Measurements from ENCODE around the gene SLC16A4.

Gene SLC16A4

GRCh38 chr1:110430901-110431300 is 40.1 kb upstream of the SLC16A4 start:
- Histone ChIP-seq H3K4me3 (ENCODE audit: low read depth in 1 of 2, low read length in 2 of 2) (no peak overlapping the region), H3K9me3 (ENCODE audit: insufficient read depth, low read length, severe bottlenecking) (no peaks in the 10 kb centered on the region), H3K4me1 (ENCODE audit: insufficient read depth, low read length) (no peaks in the 10 kb centered on the region), H3K79me2 (ENCODE audit: insufficient read depth, low read length) (no peaks in the 10 kb centered on the region), H3K4me2 (ENCODE audit: insufficient read depth, low read length) (no peak overlapping the region), H4K20me1 (ENCODE audit: insufficient read depth, low read length) (no peaks in the 10 kb centered on the region), H3K27me3 (ENCODE audit: insufficient read depth, low read length, poor library complexity) (peaks cover 34% of the 10 kb centered on the region), H3K36me3 (ENCODE audit: insufficient read depth, low read length) (no peaks in the 10 kb centered on the region), H2AFZ (ENCODE audit: low read depth, low read length) (no peak overlapping the region), H3K9ac (ENCODE audit: low read depth, low read length) (no peak overlapping the region), H3K27ac (ENCODE audit: low read length) (no peak overlapping the region)
- DNase-seq (no peak), ATAC-seq (ENCODE audit: insufficient read depth, low read depth) (no peak)
- TF ChIP-seq EZH2 (IDR thresholded peaks at IDR 0.05; ENCODE audit: borderline replicate concordance, low read depth, low read length, severe bottlenecking) = no peak
- TF ChIP-seq CTCF (IDR thresholded peaks at IDR 0.05; ENCODE audit: borderline replicate concordance, extremely low read depth, low read length, poor library complexity, severe bottlenecking) = no peak

DNA sequence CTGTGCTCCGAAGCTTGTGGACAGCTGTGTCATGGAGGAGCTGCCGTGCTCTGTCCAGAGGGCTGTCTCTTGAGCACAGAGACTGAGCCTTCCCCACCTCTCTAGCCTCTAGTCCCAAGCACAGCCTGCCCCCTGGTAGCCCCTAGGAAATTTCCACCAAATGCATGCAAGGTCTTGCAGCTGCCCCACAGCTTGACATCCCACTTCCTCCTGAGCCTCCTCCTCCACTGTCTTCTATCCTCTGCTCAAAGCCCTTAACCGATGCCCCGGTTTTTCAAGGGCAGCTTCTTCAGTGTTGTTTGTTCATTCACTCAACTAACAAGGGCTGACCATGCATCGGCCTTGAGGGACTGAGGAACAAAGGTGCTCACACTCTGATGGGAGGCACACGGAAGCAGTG is 39.5 kb upstream of the SLC16A4 start:
- H2AFZ ChIP-seq (ENCODE audit: low read depth, low read length) = no peak overlapping the region
- no peak for DNase-seq
- H3K27ac ChIP-seq (ENCODE audit: low read length) = no peak overlapping the region
- ATAC-seq (ENCODE audit: insufficient read depth, low read depth) = no peak
- H3K36me3 ChIP-seq (ENCODE audit: insufficient read depth, low read length) = no peaks in the 10 kb centered on the region
- H3K4me3 ChIP-seq (ENCODE audit: low read depth in 1 of 2, low read length in 2 of 2) = no peak overlapping the region
- TF ChIP-seq CTCF (IDR thresholded peaks at IDR 0.05; ENCODE audit: borderline replicate concordance, extremely low read depth, low read length, poor library complexity, severe bottlenecking) (no peak), EZH2 (IDR thresholded peaks at IDR 0.05; ENCODE audit: borderline replicate concordance, low read depth, low read length, severe bottlenecking) (no peak)
- H4K20me1 ChIP-seq (ENCODE audit: insufficient read depth, low read length) = no peaks in the 10 kb centered on the region
- H3K79me2 ChIP-seq (ENCODE audit: insufficient read depth, low read length) = no peaks in the 10 kb centered on the region
- no peaks in the 10 kb centered on the region for H3K4me1 ChIP-seq (ENCODE audit: insufficient read depth, low read length)
- H3K27me3 ChIP-seq (ENCODE audit: insufficient read depth, low read length, poor library complexity) = peaks cover 37% of the 10 kb centered on the region
- H3K4me2 ChIP-seq (ENCODE audit: insufficient read depth, low read length) = no peak overlapping the region
- no peaks in the 10 kb centered on the region for H3K9me3 ChIP-seq (ENCODE audit: insufficient read depth, low read length, severe bottlenecking)
- H3K9ac ChIP-seq (ENCODE audit: low read depth, low read length) = no peak overlapping the region

DNA sequence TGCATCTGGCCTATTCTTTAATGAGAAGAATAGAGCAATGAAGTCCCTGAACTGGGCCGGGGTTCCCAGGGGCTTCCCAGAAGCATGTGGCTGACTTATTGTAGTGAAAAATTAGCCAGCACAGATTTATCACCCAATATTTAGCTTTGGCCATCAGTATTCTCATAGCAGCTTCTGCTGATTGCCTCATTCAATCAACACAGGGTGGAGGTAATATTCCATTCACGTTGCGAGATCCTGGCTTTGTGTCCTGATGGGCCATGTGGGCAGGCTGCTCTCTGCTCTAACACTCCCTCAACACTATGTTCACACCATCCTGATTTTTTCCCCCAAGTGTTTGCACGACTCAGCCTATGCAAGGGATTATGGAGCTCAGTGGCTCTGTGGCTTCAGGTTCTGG is 38.1 kb upstream of the SLC16A4 start:
- H3K4me3 ChIP-seq (ENCODE audit: low read depth in 1 of 2, low read length in 2 of 2) = no peak overlapping the region
- no peaks in the 10 kb centered on the region for H3K4me1 ChIP-seq (ENCODE audit: insufficient read depth, low read length)
- no peak overlapping the region for H3K4me2 ChIP-seq (ENCODE audit: insufficient read depth, low read length)
- H3K36me3 ChIP-seq (ENCODE audit: insufficient read depth, low read length) = no peaks in the 10 kb centered on the region
- H3K9ac ChIP-seq (ENCODE audit: low read depth, low read length) = no peak overlapping the region
- no peaks in the 10 kb centered on the region for H3K79me2 ChIP-seq (ENCODE audit: insufficient read depth, low read length)
- H3K9me3 ChIP-seq (ENCODE audit: insufficient read depth, low read length, severe bottlenecking) = no peaks in the 10 kb centered on the region
- ATAC-seq (ENCODE audit: insufficient read depth, low read depth) = no peak
- H3K27ac ChIP-seq (ENCODE audit: low read length) = no peak overlapping the region
- no peak overlapping the region for H2AFZ ChIP-seq (ENCODE audit: low read depth, low read length)
- TF ChIP-seq CTCF (IDR thresholded peaks at IDR 0.05; ENCODE audit: borderline replicate concordance, extremely low read depth, low read length, poor library complexity, severe bottlenecking) (no peak), EZH2 (IDR thresholded peaks at IDR 0.05; ENCODE audit: borderline replicate concordance, low read depth, low read length, severe bottlenecking) (no peak)
- H4K20me1 ChIP-seq (ENCODE audit: insufficient read depth, low read length) = no peaks in the 10 kb centered on the region
- peaks cover 36% of the 10 kb centered on the region for H3K27me3 ChIP-seq (ENCODE audit: insufficient read depth, low read length, poor library complexity)
- DNase-seq = no peak

DNA sequence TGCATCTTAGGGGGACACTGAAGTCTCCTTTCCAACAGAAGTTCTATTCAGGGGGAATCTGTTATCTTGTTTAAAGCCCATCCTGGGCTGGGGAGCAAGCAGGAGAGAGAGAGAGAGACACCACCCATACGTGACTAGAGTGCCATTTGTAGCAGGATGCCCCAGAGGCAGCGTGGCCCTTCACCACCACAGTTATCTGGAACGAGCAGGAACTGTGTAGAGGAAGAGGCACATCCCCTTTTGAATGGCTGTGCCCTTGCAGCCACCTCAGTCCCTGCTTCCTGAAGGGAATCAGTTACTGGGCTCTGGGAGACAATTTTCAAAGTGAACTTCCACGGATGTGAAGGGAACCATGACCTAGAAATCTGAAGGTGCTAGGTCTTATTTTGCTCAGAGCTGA is 36.0 kb upstream of the SLC16A4 start:
- H3K36me3 ChIP-seq (ENCODE audit: insufficient read depth, low read length) = no peaks in the 10 kb centered on the region

More for the DNA sequence above, 36.0 kb upstream of the SLC16A4 start:
- H3K4me3 ChIP-seq (ENCODE audit: low read depth in 1 of 2, low read length in 2 of 2) = no peak overlapping the region
- H3K4me2 ChIP-seq (ENCODE audit: insufficient read depth, low read length) = no peak overlapping the region
- H3K27ac ChIP-seq (ENCODE audit: low read length) = no peak overlapping the region
- H3K27me3 ChIP-seq (ENCODE audit: insufficient read depth, low read length, poor library complexity) = peaks cover 40% of the 10 kb centered on the region
- ATAC-seq (ENCODE audit: insufficient read depth, low read depth) (no peak), DNase-seq (no peak)
- H4K20me1 ChIP-seq (ENCODE audit: insufficient read depth, low read length) = no peaks in the 10 kb centered on the region
- H3K79me2 ChIP-seq (ENCODE audit: insufficient read depth, low read length) = no peaks in the 10 kb centered on the region
- no peak for TF ChIP-seq CTCF (IDR thresholded peaks at IDR 0.05; ENCODE audit: borderline replicate concordance, extremely low read depth, low read length, poor library complexity, severe bottlenecking)
- TF ChIP-seq EZH2 (IDR thresholded peaks at IDR 0.05; ENCODE audit: borderline replicate concordance, low read depth, low read length, severe bottlenecking) = no peak
- H3K9me3 ChIP-seq (ENCODE audit: insufficient read depth, low read length, severe bottlenecking) = no peaks in the 10 kb centered on the region
- no peak overlapping the region for H2AFZ ChIP-seq (ENCODE audit: low read depth, low read length)
- no peak overlapping the region for H3K9ac ChIP-seq (ENCODE audit: low read depth, low read length)
- H3K4me1 ChIP-seq (ENCODE audit: insufficient read depth, low read length) = no peaks in the 10 kb centered on the region
